ENCODE measurements around the gene ADGRA1. TPM values are rescaled to one million over a fixed set of nuclear protein-coding genes. Genes with fewer than 3 reads are reported as not detected.

ADGRA1 gene
- total RNA-seq, 4 donors from 2014 or later: 0.07 to 1.0 TPM; not detected in 2

DNA sequence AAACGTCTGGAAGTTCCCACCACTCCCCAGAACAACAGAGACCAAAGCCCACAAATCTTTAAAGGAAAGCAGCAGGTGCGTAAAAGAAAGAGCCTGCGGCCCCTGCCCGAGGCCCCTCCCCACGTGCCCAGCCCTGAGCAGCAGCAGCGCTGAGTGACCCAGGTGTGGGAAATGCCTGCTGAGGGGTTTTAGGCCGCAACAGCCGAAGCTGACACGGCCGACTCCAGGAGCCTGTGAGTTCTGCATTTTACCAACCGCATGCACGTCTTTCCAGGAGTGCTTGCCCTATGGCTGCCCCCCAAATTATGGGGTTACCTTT lies 70.7 kb downstream of the ADGRA1 start:
- Histone ChIP-seq H3K36me3 (no peaks in the 10 kb centered on the region), H3K27me3 (no peaks in the 10 kb centered on the region), H3K4me3 (no peak overlapping the region), H3K9me3 (no peaks in the 10 kb centered on the region), H3K4me1 (peaks cover 0 to 13% of the 10 kb centered on the region in 2 donors), H3K27ac (no peak overlapping the region)
- DNase-seq: peak in 1 of 2 donors; percentile 10
- intact Hi-C loops (cut with DNase I; ENCODE audit: low total_unique reads): no loop called here
- TF ChIP-seq, protein P1, sequence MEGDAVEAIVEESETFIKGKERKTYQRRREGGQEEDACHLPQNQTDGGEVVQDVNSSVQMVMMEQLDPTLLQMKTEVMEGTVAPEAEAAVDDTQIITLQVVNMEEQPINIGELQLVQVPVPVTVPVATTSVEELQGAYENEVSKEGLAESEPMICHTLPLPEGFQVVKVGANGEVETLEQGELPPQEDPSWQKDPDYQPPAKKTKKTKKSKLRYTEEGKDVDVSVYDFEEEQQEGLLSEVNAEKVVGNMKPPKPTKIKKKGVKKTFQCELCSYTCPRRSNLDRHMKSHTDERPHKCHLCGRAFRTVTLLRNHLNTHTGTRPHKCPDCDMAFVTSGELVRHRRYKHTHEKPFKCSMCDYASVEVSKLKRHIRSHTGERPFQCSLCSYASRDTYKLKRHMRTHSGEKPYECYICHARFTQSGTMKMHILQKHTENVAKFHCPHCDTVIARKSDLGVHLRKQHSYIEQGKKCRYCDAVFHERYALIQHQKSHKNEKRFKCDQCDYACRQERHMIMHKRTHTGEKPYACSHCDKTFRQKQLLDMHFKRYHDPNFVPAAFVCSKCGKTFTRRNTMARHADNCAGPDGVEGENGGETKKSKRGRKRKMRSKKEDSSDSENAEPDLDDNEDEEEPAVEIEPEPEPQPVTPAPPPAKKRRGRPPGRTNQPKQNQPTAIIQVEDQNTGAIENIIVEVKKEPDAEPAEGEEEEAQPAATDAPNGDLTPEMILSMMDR (IDR thresholded peaks at IDR 0.05): no peak
- no peak for TF ChIP-seq POLR2A (IDR thresholded peaks at IDR 0.05)

GRCh38 chr10:133158756-133159610 lies 71.3 kb downstream of the ADGRA1 start:
- Histone ChIP-seq H3K27me3 (no peaks in the 10 kb centered on the region), H3K4me1 (peaks cover 0 to 13% of the 10 kb centered on the region in 2 donors), H3K9me3 (no peaks in the 10 kb centered on the region), H3K27ac (peak overlapping the region; percentile 66 to 80), H3K4me3 (no peak overlapping the region), H3K36me3 (no peaks in the 10 kb centered on the region)
- intact Hi-C loops (cut with DNase I; ENCODE audit: low total_unique reads): no loop called here
- TF ChIP-seq, protein P1 (IDR thresholded peaks at IDR 0.05): no peak
- no peak for TF ChIP-seq POLR2A (IDR thresholded peaks at IDR 0.05)
- DNase-seq: peak; percentile 22 to 42

- Histone ChIP-seq H3K36me3 (no peaks in the 10 kb centered on the region), H3K27ac (peak overlapping the region; percentile 66 to 80), H3K4me3 (peak overlapping the region in 1 of 2 donors; percentile 75), H3K4me1 (peaks cover 0 to 13% of the 10 kb centered on the region in 2 donors), H3K27me3 (no peaks in the 10 kb centered on the region), H3K9me3 (no peaks in the 10 kb centered on the region)
- DNase-seq: no peak
- intact Hi-C loops (cut with DNase I; ENCODE audit: low total_unique reads): no loop called here
- TF ChIP-seq, protein P1 (IDR thresholded peaks at IDR 0.05): no peak
- TF ChIP-seq POLR2A (IDR thresholded peaks at IDR 0.05): no peak
These were observed 71.9 kb downstream of the ADGRA1 start for GRCh38 chr10:133159611-133159949.

DNA sequence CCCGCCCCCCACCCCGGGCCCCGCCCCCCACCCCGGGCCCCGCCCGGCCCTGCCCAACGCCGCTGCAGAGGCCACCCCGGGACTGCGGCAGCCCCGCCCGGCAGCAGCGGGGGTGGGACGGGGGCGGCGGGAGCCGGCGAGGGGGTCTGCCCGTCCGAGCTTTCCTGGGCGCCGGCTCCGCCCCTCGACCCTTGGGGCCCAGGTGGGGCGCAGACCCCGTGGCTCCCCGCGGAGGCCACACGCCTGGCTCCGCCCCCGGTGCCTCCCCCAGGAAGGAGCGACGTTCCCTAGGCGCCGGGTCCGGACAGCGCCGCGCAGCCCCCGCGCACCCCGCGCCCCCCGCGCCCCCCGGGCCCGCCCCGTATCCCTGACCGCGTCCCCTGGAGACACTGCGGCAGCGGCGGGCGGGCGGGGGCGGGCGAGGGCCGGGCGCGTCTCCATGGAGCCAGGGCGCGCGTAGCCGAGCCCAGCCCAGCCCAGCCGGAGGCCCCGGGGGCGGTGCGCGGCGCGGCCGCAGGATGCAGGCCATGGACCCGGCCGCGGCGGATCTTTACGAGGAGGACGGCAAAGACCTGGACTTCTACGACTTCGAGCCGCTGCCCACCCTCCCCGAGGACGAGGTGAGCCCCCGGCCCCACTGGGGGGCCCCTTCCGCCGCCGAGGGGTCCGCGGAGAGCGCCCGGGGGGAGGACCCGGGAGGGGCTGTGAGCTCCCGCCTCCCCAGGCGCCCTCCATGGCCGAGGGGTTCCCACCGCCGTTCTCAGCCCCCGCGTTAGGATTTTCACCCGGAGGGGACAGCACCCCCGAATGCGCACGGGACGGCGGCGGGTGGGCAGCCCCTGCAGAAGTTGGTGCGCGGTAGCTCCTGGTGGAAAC lies 72.5 kb downstream of the ADGRA1 start, which contains the start of gene KNDC1:
Gene KNDC1, plus strand, starts transcription at position 270 of the 876 bp plus-strand sequence. Its CDS starts 249 bp downstream, at position 519.
- TF ChIP-seq POLR2A (IDR thresholded peaks at IDR 0.05): no peak
- TF ChIP-seq, protein P1 (IDR thresholded peaks at IDR 0.05): no peak
- peak within 1 kb of the TSS; percentile 66 to 80 for H3K27ac ChIP-seq
- no peaks in the 10 kb centered on the region for H3K9me3 ChIP-seq
- H3K4me1 ChIP-seq: peaks cover 0 to 13% of the 10 kb centered on the region in 2 donors
- intact Hi-C loops (cut with DNase I; ENCODE audit: low total_unique reads): no loop called here
- no peaks in the 10 kb centered on the region for H3K36me3 ChIP-seq
- peak in 1 of 2 donors; percentile 41 for DNase-seq
- peak within 1 kb of the TSS; percentile 49 to 75 for H3K4me3 ChIP-seq
- no peaks in the 10 kb centered on the region for H3K27me3 ChIP-seq
